Aortic smooth muscle cell (primary cell): ENCODE measurements around the gene ZNF33B. TPM values are rescaled to one million over a fixed set of nuclear protein-coding genes. Genes with fewer than 3 reads are reported as not detected.

ENCODE experiments used
- total RNA-seq: library from RNA; depleted of rRNA; stranded (reverse); fragments of >200 nt; gene quantifications from 2 replicates; pipeline ENCODE4 v1.2.3, GENCODE V29; 2014

ZNF33B gene
- total RNA-seq: 3.3 and 6.1 TPM in 2 replicates

GRCh38 chr10:42638055-42638820 lies at the start of gene ZNF33B:
Gene ZNF33B, minus strand, starts transcription at chr10:42638570. Its CDS starts 1,642 bp downstream, at chr10:42636928.

Other genes starting within 250 kb of the ZNF33B start
- 18.5 and 22.1 TPM in 2 replicates for gene BMS1, start 144.2 kb upstream of the ZNF33B start, total RNA-seq